ENCODE measurements around the gene CTU2.

GRCh38 chr16:88678224-88678979, 27.9 kb upstream of the CTU2 start:
- TF ChIP-seq, protein P1, sequence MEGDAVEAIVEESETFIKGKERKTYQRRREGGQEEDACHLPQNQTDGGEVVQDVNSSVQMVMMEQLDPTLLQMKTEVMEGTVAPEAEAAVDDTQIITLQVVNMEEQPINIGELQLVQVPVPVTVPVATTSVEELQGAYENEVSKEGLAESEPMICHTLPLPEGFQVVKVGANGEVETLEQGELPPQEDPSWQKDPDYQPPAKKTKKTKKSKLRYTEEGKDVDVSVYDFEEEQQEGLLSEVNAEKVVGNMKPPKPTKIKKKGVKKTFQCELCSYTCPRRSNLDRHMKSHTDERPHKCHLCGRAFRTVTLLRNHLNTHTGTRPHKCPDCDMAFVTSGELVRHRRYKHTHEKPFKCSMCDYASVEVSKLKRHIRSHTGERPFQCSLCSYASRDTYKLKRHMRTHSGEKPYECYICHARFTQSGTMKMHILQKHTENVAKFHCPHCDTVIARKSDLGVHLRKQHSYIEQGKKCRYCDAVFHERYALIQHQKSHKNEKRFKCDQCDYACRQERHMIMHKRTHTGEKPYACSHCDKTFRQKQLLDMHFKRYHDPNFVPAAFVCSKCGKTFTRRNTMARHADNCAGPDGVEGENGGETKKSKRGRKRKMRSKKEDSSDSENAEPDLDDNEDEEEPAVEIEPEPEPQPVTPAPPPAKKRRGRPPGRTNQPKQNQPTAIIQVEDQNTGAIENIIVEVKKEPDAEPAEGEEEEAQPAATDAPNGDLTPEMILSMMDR (IDR thresholded peaks at IDR 0.05 in 8 of 11, conservative IDR thresholded peaks at IDR 0.05 in 3 of 11): no peak
- no peak for TF ChIP-seq POLR2AphosphoS5 (IDR thresholded peaks at IDR 0.05)

All from spleen (tissue), 7 donors.